Central memory CD4-positive, alpha-beta T cell (primary cell): ENCODE data around the gene PCSK5.

Experiments used
- DNase-seq: peaks from one replicate; pipeline ENCODE4 v3.0.0; 2022

Gene PCSK5

GRCh38 chr9:76405340-76405739 is 514.9 kb downstream of the PCSK5 start:
- no peak for DNase-seq

- DNase-seq: no peak
These were observed 515.4 kb downstream of the PCSK5 start for GRCh38 chr9:76405868-76406267.
